Activated CD4-positive, alpha-beta memory T cell treated with anti-CD3 and anti-CD28 coated beads, Interleukin-2, amount 10 ng/mL, durations not matched to agents 7 days and 5 days (primary cell): Measurements from ENCODE around the gene NSDHL. TPM values are rescaled to one million over a fixed set of nuclear protein-coding genes. Genes with fewer than 3 reads are reported as not detected.
"Not testable (repeated sequence)": the region's sequence is repeated elsewhere in the genome, so short reads cannot be mapped to it uniquely, and the experiment has no call there.

ENCODE experiments used
- CTCF ChIA-PET: fragments of 350-600 bp; sonication (Branson Sonifier 250); formaldehyde crosslinking; loops from one replicate; lab custom pipeline; 2021; ENCODE audit warnings: antibody characterized with exemption, inconsistent platforms; lab: Charles Lee
- POLR2A ChIA-PET: fragments of 350-600 bp; sonication (Branson Sonifier 250); formaldehyde crosslinking; loops from one replicate; lab custom pipeline; 2021; ENCODE audit warnings: antibody characterized with exemption; lab: Charles Lee
- DNase-seq: peaks from one replicate; pipeline ENCODE4 v3.0.0-alpha.2; 2020
- H3K27ac Mint-ChIP-seq: one replicate; pipeline ENCODE4 v1.8.0; 2021; ENCODE audit warnings: mild to moderate bottlenecking, mixed read lengths
- H3K27me3 Mint-ChIP-seq: one replicate; pipeline ENCODE4 v1.8.0; 2021; ENCODE audit warnings: mixed read lengths
- H3K36me3 Mint-ChIP-seq: one replicate; pipeline ENCODE4 v1.8.0; 2021; ENCODE audit warnings: low read depth, mixed read lengths
- H3K4me1 Mint-ChIP-seq: one replicate; pipeline ENCODE4 v1.8.0; 2021; ENCODE audit warnings: mixed read lengths
- H3K4me3 Mint-ChIP-seq: one replicate; pipeline ENCODE4 v1.8.0; 2021; ENCODE audit warnings: mild to moderate bottlenecking, mixed read lengths
- H3K9me3 Mint-ChIP-seq: one replicate; pipeline ENCODE4 v1.8.0; 2021; ENCODE audit warnings: mixed read lengths
- total RNA-seq, 2 experiments: library from RNA; stranded (reverse); gene quantifications; one replicate each; pipeline ENCODE4 v1.2.3, GENCODE V29; 2021

Gene NSDHL
- 10 to 100 TPM; 17.0 to 18.6 TPM for total RNA-seq

GRCh38 chrX:152830312-152831305 lies at the start of gene NSDHL, which contains the start of gene CETN2:
Gene NSDHL (plus strand): TSS chrX:152831063. CDS start chrX:152846325, 15,262 bp downstream.
Gene CETN2 (minus strand): TSS chrX:152830757. CDS start chrX:152830710, 47 bp downstream.
- Mint-ChIP-seq H3K9me3 (no peaks in the 10 kb centered on the region), H3K27me3 (no peaks in the 10 kb centered on the region), H3K4me3 (peak within 1 kb of the TSS; percentile 84), H3K4me1 (peaks cover 22% of the 10 kb centered on the region), H3K36me3 (peaks cover 19% of the 10 kb centered on the region), H3K27ac (peak within 1 kb of the TSS; percentile 74)
- CTCF ChIA-PET = interaction anchor here (0.6 to 1.3 kb wide), 2 partner anchors 9 to 1847 kb away, joined by 3 to 4 read pairs; partner anchors contain the start of gene HMGB3
- POLR2A ChIA-PET = no interaction called here
- DNase-seq = peak; percentile 95

- H3K4me3 Mint-ChIP-seq, DNase-seq, H3K27ac Mint-ChIP-seq, H3K9me3 Mint-ChIP-seq, POLR2A ChIA-PET, H3K36me3 Mint-ChIP-seq, H3K4me1 Mint-ChIP-seq, H3K27me3 Mint-ChIP-seq, CTCF ChIA-PET: not testable (repeated sequence)
Observed at GRCh38 chrX:152787062-152787461, 43.8 kb upstream of the NSDHL start.

- Mint-ChIP-seq H3K4me3 (no peak overlapping the region), H3K9me3 (no peaks in the 10 kb centered on the region), H3K27me3 (peaks cover 13% of the 10 kb centered on the region), H3K27ac (no peak overlapping the region), H3K4me1 (no peaks in the 10 kb centered on the region), H3K36me3 (no peaks in the 10 kb centered on the region)
- no peak for DNase-seq
- ChIA-PET POLR2A (no interaction called here), CTCF (no interaction called here)
Observed at GRCh38 chrX:152798945-152799344, 31.9 kb upstream of the NSDHL start.

GRCh38 chrX:152806035-152806434 lies 24.8 kb upstream of the NSDHL start:
- DNase-seq = no peak
- Mint-ChIP-seq H3K4me1 (peaks cover 4% of the 10 kb centered on the region), H3K27me3 (peaks cover 6% of the 10 kb centered on the region), H3K27ac (no peak overlapping the region), H3K36me3 (no peaks in the 10 kb centered on the region), H3K9me3 (no peaks in the 10 kb centered on the region), H3K4me3 (no peak overlapping the region)
- POLR2A ChIA-PET = no interaction called here
- CTCF ChIA-PET = no interaction called here

- Mint-ChIP-seq H3K27me3 (peaks cover 3% of the 10 kb centered on the region), H3K27ac (no peak overlapping the region), H3K4me1 (peaks cover 12% of the 10 kb centered on the region), H3K4me3 (no peak overlapping the region), H3K9me3 (no peaks in the 10 kb centered on the region), H3K36me3 (no peaks in the 10 kb centered on the region)
- DNase-seq = no peak
- POLR2A ChIA-PET = no interaction called here
- CTCF ChIA-PET = no interaction called here
Observed at GRCh38 chrX:152810403-152810802, 20.5 kb upstream of the NSDHL start.

- POLR2A ChIA-PET = interaction anchor here (0.6 kb wide), 1 partner anchor 173 kb away, joined by 3 read pairs; no protein-coding TSS in a partner anchor
- Mint-ChIP-seq H3K4me3 (no peak overlapping the region), H3K9me3 (no peaks in the 10 kb centered on the region), H3K27ac (no peak overlapping the region), H3K4me1 (peaks cover 8% of the 10 kb centered on the region), H3K27me3 (peaks cover 6% of the 10 kb centered on the region), H3K36me3 (no peaks in the 10 kb centered on the region)
- no peak for DNase-seq
- CTCF ChIA-PET = no interaction called here
Observed at GRCh38 chrX:152813206-152813605, 17.7 kb upstream of the NSDHL start.

- Mint-ChIP-seq H3K27ac (no peak overlapping the region), H3K27me3 (peaks cover 6% of the 10 kb centered on the region), H3K36me3 (no peaks in the 10 kb centered on the region), H3K9me3 (no peaks in the 10 kb centered on the region), H3K4me3 (no peak overlapping the region), H3K4me1 (peaks cover 8% of the 10 kb centered on the region)
- DNase-seq = no peak
- ChIA-PET POLR2A (interaction anchor here (0.6 kb wide), 1 partner anchor 174 kb away, joined by 3 read pairs; no protein-coding TSS in a partner anchor), CTCF (interaction anchor here (0.7 kb wide), 1 partner anchor 10 kb away, joined by 5 read pairs; no protein-coding TSS in a partner anchor)
Observed at GRCh38 chrX:152814048-152814447, 16.8 kb upstream of the NSDHL start.

- H3K4me3 Mint-ChIP-seq = no peak overlapping the region
- no peaks in the 10 kb centered on the region for H3K9me3 Mint-ChIP-seq
- H3K27me3 Mint-ChIP-seq = peaks cover 9% of the 10 kb centered on the region
- ChIA-PET CTCF (no interaction called here), POLR2A (no interaction called here)
- peaks cover 8% of the 10 kb centered on the region for H3K4me1 Mint-ChIP-seq
- peak; percentile 18 for DNase-seq
- no peaks in the 10 kb centered on the region for H3K36me3 Mint-ChIP-seq
- no peak overlapping the region for H3K27ac Mint-ChIP-seq
Observed at GRCh38 chrX:152817078-152817764, 13.6 kb upstream of the NSDHL start.

GRCh38 chrX:152818356-152818755 lies 12.5 kb upstream of the NSDHL start:
- Mint-ChIP-seq H3K4me3 (no peak overlapping the region), H3K27ac (no peak overlapping the region), H3K4me1 (peaks cover 6% of the 10 kb centered on the region), H3K27me3 (peaks cover 9% of the 10 kb centered on the region), H3K36me3 (no peaks in the 10 kb centered on the region), H3K9me3 (no peaks in the 10 kb centered on the region)
- ChIA-PET POLR2A (no interaction called here), CTCF (no interaction called here)
- DNase-seq = no peak

GRCh38 chrX:152819266-152819665 lies 11.6 kb upstream of the NSDHL start:
- peaks cover 9% of the 10 kb centered on the region for H3K27me3 Mint-ChIP-seq
- H3K4me1 Mint-ChIP-seq = peaks cover 3% of the 10 kb centered on the region
- H3K36me3 Mint-ChIP-seq = no peaks in the 10 kb centered on the region
- no peak overlapping the region for H3K27ac Mint-ChIP-seq
- H3K9me3 Mint-ChIP-seq = no peaks in the 10 kb centered on the region
- no peak overlapping the region for H3K4me3 Mint-ChIP-seq
- CTCF ChIA-PET = no interaction called here
- DNase-seq = no peak
- POLR2A ChIA-PET = no interaction called here

- H3K9me3 Mint-ChIP-seq = no peaks in the 10 kb centered on the region
- no peaks in the 10 kb centered on the region for H3K4me1 Mint-ChIP-seq
- no peak for DNase-seq
- CTCF ChIA-PET = no interaction called here
- H3K4me3 Mint-ChIP-seq = no peak overlapping the region
- H3K27ac Mint-ChIP-seq = no peak overlapping the region
- POLR2A ChIA-PET = no interaction called here
- H3K27me3 Mint-ChIP-seq = peaks cover 9% of the 10 kb centered on the region
- no peaks in the 10 kb centered on the region for H3K36me3 Mint-ChIP-seq
Observed at GRCh38 chrX:152819732-152820131, 11.1 kb upstream of the NSDHL start.

- DNase-seq = peak; percentile 18
- ChIA-PET CTCF (interaction anchor here (1.7 kb wide), 1 partner anchor 9 kb away, joined by 4 read pairs; the partner anchor contains the start of genes CETN2 and NSDHL), POLR2A (no interaction called here)
- Mint-ChIP-seq H3K27me3 (peaks cover 9% of the 10 kb centered on the region), H3K4me3 (no peak overlapping the region), H3K36me3 (no peaks in the 10 kb centered on the region), H3K27ac (no peak overlapping the region), H3K9me3 (no peaks in the 10 kb centered on the region), H3K4me1 (no peaks in the 10 kb centered on the region)
Observed at GRCh38 chrX:152821145-152821765, 9.6 kb upstream of the NSDHL start.
